H1 (cell line): Measurements from ENCODE around the gene USP24. TPM values are rescaled to one million over a fixed set of nuclear protein-coding genes. Genes with fewer than 3 reads are reported as not detected.

Source experiments
- CTCF ChIA-PET: fragments of 300-600 bp; sonication (Branson Sonifier 250); formaldehyde crosslinking; loops from one replicate; lab custom pipeline; 2021; ENCODE audit not compliant: partially characterized antibody; lab: Charles Lee
- POLR2A ChIA-PET: fragments of 300-600 bp; sonication (Branson Sonifier 250); formaldehyde crosslinking; loops from one replicate; lab custom pipeline; 2021; ENCODE audit warnings: inconsistent platforms; ENCODE audit not compliant: partially characterized antibody; lab: Charles Lee
- DNase-seq, 2 experiments: peaks; one replicate each; pipeline versions ENCODE4 v3.0.0 to v3.0.0-alpha.2; 2010 to 2022; ENCODE audit warnings: low spot score in 2 of 2, low read depth in 1 of 2, mixed read lengths in 1 of 2
- FAIRE-seq: peaks from 2 replicates; lab custom pipeline; 2011; peaks lifted over from hg19 to GRCh38; lab: Jason Lieb, UNC
- H2AFZ ChIP-seq: 2 replicates; pipeline ENCODE4 v1.8.1; 2012; ENCODE audit warnings: low read length, inconsistent platforms
- H2AK5ac ChIP-seq: 2 replicates; pipeline ENCODE4 v1.6.1; 2013; ENCODE audit warnings: low read depth, low read length
- H2BK120ac ChIP-seq: replicated peaks from 2 replicates; pipeline ENCODE3; 2013; ENCODE audit warnings: low read depth, low read length, inconsistent platforms
- H2BK12ac ChIP-seq: 2 replicates; pipeline ENCODE4 v1.6.1; 2013; ENCODE audit warnings: low read depth, low read length
- H2BK15ac ChIP-seq: 2 replicates; pipeline ENCODE4 v1.6.1; 2013; ENCODE audit warnings: low read length
- H2BK20ac ChIP-seq: 2 replicates; pipeline ENCODE4 v1.6.1; 2013; ENCODE audit warnings: low read length
- H2BK5ac ChIP-seq: 2 replicates; pipeline ENCODE4 v1.6.1; 2013; ENCODE audit warnings: low read depth, low read length
- H3K14ac ChIP-seq: 2 replicates; pipeline ENCODE4 v1.6.1; 2013; ENCODE audit warnings: inconsistent platforms; ENCODE audit not compliant: insufficient read length
- H3K18ac ChIP-seq: 2 replicates; pipeline ENCODE4 v1.6.1; 2013; ENCODE audit warnings: low read length; ENCODE audit errors: extremely low read depth
- H3K23ac ChIP-seq: 2 replicates; pipeline ENCODE4 v1.6.1; 2013; ENCODE audit warnings: inconsistent platforms; ENCODE audit not compliant: insufficient read length
- H3K23me2 ChIP-seq: 2 replicates; pipeline ENCODE4 v1.6.1; 2013; ENCODE audit warnings: low read depth, low read length
- H3K27ac ChIP-seq: 2 replicates; pipeline ENCODE4 v1.6.1; 2011; ENCODE audit warnings: low read depth, low read length, inconsistent platforms
- H3K27me3 ChIP-seq, 4 experiments: replicated peaks in 1 of 4; 1 replicate in 1 of 4; 2 replicates in 3 of 4; pipeline versions ENCODE4 v1.6.1 to v1.8.1; 2011 to 2013; ENCODE audit warnings: low read length in 3 of 4, mild to moderate bottlenecking in 3 of 4, inconsistent platforms in 2 of 4, mixed read lengths in 2 of 4, moderate library complexity in 1 of 4; ENCODE audit not compliant: control insufficient read depth in 3 of 4, insufficient read depth in 3 of 4; ENCODE audit errors: extremely low read depth in 1 of 4
- H3K36me3 ChIP-seq, 4 experiments: 2 replicates each; pipeline versions ENCODE4 v1.6.1 to v1.8.1; 2011 to 2013; ENCODE audit warnings: mild to moderate bottlenecking in 4 of 4, low read length in 3 of 4, moderate library complexity in 2 of 4, control low read depth in 1 of 4, inconsistent platforms in 1 of 4; ENCODE audit not compliant: insufficient read depth in 4 of 4, control insufficient read depth in 2 of 4
- H3K4ac ChIP-seq: replicated peaks from 2 replicates; pipeline ENCODE3; 2013; ENCODE audit warnings: low read length, low read depth, mixed read lengths, inconsistent platforms; ENCODE audit not compliant: insufficient read length
- H3K4me1 ChIP-seq, 4 experiments: replicated peaks in 1 of 4; 1 replicate in 1 of 4; 2 replicates in 3 of 4; pipeline versions ENCODE4 v1.6.1 to v1.8.1; 2011 to 2013; ENCODE audit warnings: low read length in 3 of 4, inconsistent platforms in 2 of 4, mixed read lengths in 1 of 4; ENCODE audit not compliant: insufficient read depth in 4 of 4, control insufficient read depth in 3 of 4
- H3K4me2 ChIP-seq, 2 experiments: 2 replicates each; pipeline versions ENCODE4 v1.6.1 to v1.8.1; 2011 to 2013; ENCODE audit warnings: low read depth in 2 of 2, low read length in 2 of 2, control low read depth in 1 of 2, inconsistent platforms in 1 of 2, mild to moderate bottlenecking in 1 of 2; ENCODE audit not compliant: insufficient read depth in 1 of 2
- H3K4me3 ChIP-seq, 4 experiments: fragments of 200-600, 300-600 bp in 1 of 4; sonication (generic), shearing (Covaris generic), sonication (Bioruptor Twin) in 1 of 4; 2 replicates each; pipeline versions ENCODE4 v1.5.1 to v1.8.1; 2011 to 2016; ENCODE audit warnings: low read length in 4 of 4, low read depth in 3 of 4, control low read depth in 2 of 4, inconsistent platforms in 2 of 4, mild to moderate bottlenecking in 2 of 4, mixed read lengths in 1 of 4, moderate library complexity in 1 of 4; ENCODE audit not compliant: insufficient read depth in 2 of 4; ENCODE audit errors: extremely low read depth in 1 of 4
- H3K56ac ChIP-seq: replicated peaks from 2 replicates; pipeline ENCODE3; 2013; ENCODE audit warnings: low read depth, mild to moderate bottlenecking, mixed read lengths, low read length, inconsistent platforms; ENCODE audit not compliant: insufficient read length
- H3K79me1 ChIP-seq: 2 replicates; pipeline ENCODE4 v1.6.1; 2013; ENCODE audit warnings: low read depth, low read length, control low read depth
- H3K79me2 ChIP-seq, 2 experiments: 2 replicates each; pipeline versions ENCODE4 v1.6.1 to v1.8.1; 2012 to 2013; ENCODE audit warnings: low read length in 2 of 2, mild to moderate bottlenecking in 2 of 2, inconsistent platforms in 1 of 2; ENCODE audit not compliant: insufficient read depth in 2 of 2, control insufficient read depth in 1 of 2
- H3K9ac ChIP-seq, 4 experiments: replicated peaks in 1 of 4; 1 replicate in 1 of 4; 2 replicates in 3 of 4; pipeline versions ENCODE4 v1.6.1 to v1.8.1; 2011 to 2013; ENCODE audit warnings: low read depth in 3 of 4, low read length in 3 of 4, control low read depth in 2 of 4, mild to moderate bottlenecking in 2 of 4, moderate library complexity in 2 of 4, inconsistent platforms in 1 of 4; ENCODE audit errors: extremely low read depth in 1 of 4
- H3K9me3 ChIP-seq, 2 experiments: 2 replicates each; pipeline versions ENCODE4 v1.6.1 to v1.8.1; 2012 to 2013; ENCODE audit warnings: mild to moderate bottlenecking in 2 of 2, moderate library complexity in 2 of 2, control low read depth in 1 of 2, inconsistent platforms in 1 of 2, low read depth in 1 of 2, low read length in 1 of 2, mixed read lengths in 1 of 2; ENCODE audit not compliant: insufficient read depth in 2 of 2
- H4K20me1 ChIP-seq, 2 experiments: replicated peaks in 1 of 2; 2 replicates each; pipeline versions ENCODE3 to v1.8.1; 2011 to 2013; ENCODE audit warnings: inconsistent platforms in 2 of 2, low read length in 2 of 2, mild to moderate bottlenecking in 1 of 2; ENCODE audit not compliant: insufficient read depth in 2 of 2, control insufficient read depth in 1 of 2
- H4K5ac ChIP-seq: 2 replicates; pipeline ENCODE4 v1.6.1; 2013; ENCODE audit warnings: low read length, low read depth, mixed read lengths, inconsistent platforms; ENCODE audit not compliant: insufficient read length
- H4K8ac ChIP-seq: 2 replicates; pipeline ENCODE4 v1.8.0; 2013; ENCODE audit warnings: mild to moderate bottlenecking, moderate library complexity, low read length, inconsistent platforms; ENCODE audit not compliant: insufficient read depth; ENCODE audit errors: extremely low read depth
- H4K91ac ChIP-seq: replicated peaks from 2 replicates; pipeline ENCODE3; 2013; ENCODE audit warnings: low read length, mixed read lengths, inconsistent platforms; ENCODE audit not compliant: insufficient read length
- SAP30 ChIP-seq: fragments of 300-600 bp; sonication (generic); IDR thresholded peaks from 2 replicates; pipeline ENCODE4 v1.7.1; 2012; ENCODE audit warnings: low read length, moderate library complexity, mild to moderate bottlenecking, inconsistent platforms; ENCODE audit not compliant: insufficient read depth, insufficient replicate concordance
- SP4 ChIP-seq: IDR thresholded peaks from 2 replicates; pipeline ENCODE4 v1.6.1; 2012; ENCODE audit warnings: low read length, inconsistent platforms
- YY1 ChIP-seq: IDR thresholded peaks from 2 replicates; pipeline ENCODE4 v1.6.1; 2011; ENCODE audit warnings: low read depth, mild to moderate bottlenecking, low read length
- WGBS, 2 experiments: shearing (Covaris generic) in 1 of 2; methylation state at CpG; one replicate each; pipeline versions ENCODE4 v1.1.6 to v1.1.7; 2013 to 2015; ENCODE audit warnings: low lambda C conversion rate in 2 of 2, mixed read lengths in 2 of 2, inconsistent platforms in 1 of 2, low coverage in 1 of 2, missing lambda C conversion rate in 1 of 2; ENCODE audit not compliant: insufficient replicate concordance in 2 of 2, insufficient coverage in 1 of 2, insufficient read length in 1 of 2; ENCODE audit errors: extremely low coverage in 1 of 2, missing lambda C conversion rate in 1 of 2; 5-methylcytosine and 5-hydroxymethylcytosine counted together
- polyA plus RNA-seq, 7 experiments: library from polyadenylated mRNA; depleted of rRNA in 3 of 7; stranded (reverse) in 5 of 7; unstranded in 2 of 7; fragments of >200 nt in 5 of 7; fragments of 200-250 nt in 2 of 7; gene quantifications; 1 replicate in 5 of 7; 2 replicates in 1 of 7; 4 replicates in 1 of 7; pipeline versions ENCODE4 v1.2.1 to v1.2.3, GENCODE V29; 2011 to 2013; ENCODE audit warnings: missing spikeins in 2 of 7, mixed read lengths in 2 of 7
- total RNA-seq: library from RNA; stranded (reverse); fragmentation: NEBNext Ultra II Directional; extraction: Animal tissue kit (Norgen Biotek cat#: 25700); gene quantifications from 2 replicates; pipeline ENCODE4 v1.2.1, GENCODE V29; 2021
- TF ChIP-seq, protein P1 (sequence below): IDR thresholded peaks from 2 replicates; pipeline ENCODE4 v1.6.1; 2011; ENCODE audit warnings: low read depth, mild to moderate bottlenecking, low read length; ENCODE audit not compliant: insufficient read depth

Gene USP24
- total and polyA plus RNA-seq, 2 of the 8 experiments (the other 6 are each of a cell fraction or from before 2014, with no cell fraction given): 11.1 to 34.6 TPM

DNA sequence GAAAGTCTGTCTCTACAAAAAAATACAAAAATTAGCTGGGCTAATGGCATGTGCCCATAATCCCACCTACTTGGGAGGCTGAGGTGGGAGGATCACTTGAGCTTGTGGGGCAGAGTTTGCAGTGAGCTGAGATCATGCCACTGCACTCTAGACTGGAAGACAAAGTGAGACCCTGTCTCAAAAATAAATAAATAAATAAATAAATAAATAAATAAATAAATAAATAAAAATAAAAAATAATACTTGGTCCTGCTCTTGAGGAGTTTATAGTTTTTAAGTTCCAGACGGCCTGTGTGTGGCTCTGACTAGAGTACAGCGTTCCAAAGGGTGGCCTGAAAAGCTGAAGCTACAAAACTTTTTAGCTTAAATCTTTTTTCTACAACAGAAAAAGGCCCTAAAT lies 140.7 kb downstream of the USP24 start:
- H3K4me2 ChIP-seq: no peak overlapping the region
- no peak overlapping the region for H4K91ac ChIP-seq
- no peaks in the 10 kb centered on the region for H3K79me1 ChIP-seq
- no peak overlapping the region for H3K23ac ChIP-seq
- H3K56ac ChIP-seq: no peak overlapping the region
- H3K4ac ChIP-seq: no peak overlapping the region
- no peaks in the 10 kb centered on the region for H3K4me1 ChIP-seq
- H3K27me3 ChIP-seq: no peaks in the 10 kb centered on the region
- POLR2A ChIA-PET: no interaction called here
- no peaks in the 10 kb centered on the region for H3K23me2 ChIP-seq
- TF ChIP-seq SAP30: no peak
- TF ChIP-seq SP4: no peak
- TF ChIP-seq, protein P1, sequence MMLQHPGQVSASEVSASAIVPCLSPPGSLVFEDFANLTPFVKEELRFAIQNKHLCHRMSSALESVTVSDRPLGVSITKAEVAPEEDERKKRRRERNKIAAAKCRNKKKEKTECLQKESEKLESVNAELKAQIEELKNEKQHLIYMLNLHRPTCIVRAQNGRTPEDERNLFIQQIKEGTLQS: no peak
- TF ChIP-seq YY1: no peak
- no peak overlapping the region for H3K14ac ChIP-seq
- no peak overlapping the region for H3K18ac ChIP-seq
- H3K9ac ChIP-seq: no peak overlapping the region
- H4K5ac ChIP-seq: no peak overlapping the region
- 92% methylated on average over 2 of the region's 2 CpGs; no CpG with 5 or more reads in 1 of the 2 experiments for WGBS, 2 experiments
- no peaks in the 10 kb centered on the region; a peak in 1 of 4 replicates for H3K9me3 ChIP-seq
- no peak overlapping the region for H2BK120ac ChIP-seq
- H2BK15ac ChIP-seq: no peak overlapping the region
- H2BK20ac ChIP-seq: no peak overlapping the region
- DNase-seq (no peak), FAIRE-seq (no peak)
- H2AFZ ChIP-seq: no peak overlapping the region
- no peak overlapping the region for H3K4me3 ChIP-seq
- no peak overlapping the region for H3K27ac ChIP-seq
- H4K20me1 ChIP-seq: peaks cover 0 to 3% of the 10 kb centered on the region in 2 experiments
- CTCF ChIA-PET: interaction anchor here (0.7 to 1.6 kb wide), 4 partner anchors 26 to 128 kb away, joined by 3 to 5 read pairs (median 3); no protein-coding TSS in a partner anchor
- no peak overlapping the region for H4K8ac ChIP-seq
- H2BK5ac ChIP-seq: no peak overlapping the region
- no peak overlapping the region for H2BK12ac ChIP-seq
- H3K36me3 ChIP-seq: peaks cover 6 to 69% (median 47%) of the 10 kb centered on the region in 4 experiments
- H2AK5ac ChIP-seq: no peak overlapping the region
- H3K79me2 ChIP-seq: no peaks in the 10 kb centered on the region
